ENCODE results near the gene PITX1.

Gene PITX1

GRCh38 chr5:135051399-135051798 is 17.4 kb upstream of the PITX1 start:
- H3K4me1 ChIP-seq (ENCODE audit: insufficient read depth, low read length) = no peaks in the 10 kb centered on the region
- H3K9me3 ChIP-seq (ENCODE audit: insufficient read depth, low read depth, low read length) = no peaks in the 10 kb centered on the region
- H3K4me3 ChIP-seq (ENCODE audit: low read length) = no peak overlapping the region
- no peak overlapping the region for H3K9ac ChIP-seq (ENCODE audit: low read depth, low read length)
- no peaks in the 10 kb centered on the region for H3K36me3 ChIP-seq (ENCODE audit: insufficient read depth, low read depth, low read length)
- no peak overlapping the region for H3K27ac ChIP-seq (ENCODE audit: low read length)
- peaks cover 98% of the 10 kb centered on the region for H3K27me3 ChIP-seq (ENCODE audit: insufficient read depth, low read length)

- no peak overlapping the region for H3K27ac ChIP-seq (ENCODE audit: low read length)
- no peaks in the 10 kb centered on the region for H3K4me1 ChIP-seq (ENCODE audit: insufficient read depth, low read length)
- peak overlapping the region; percentile 53 for H3K4me3 ChIP-seq (ENCODE audit: low read length)
- peaks cover 98% of the 10 kb centered on the region for H3K27me3 ChIP-seq (ENCODE audit: insufficient read depth, low read length)
- H3K9ac ChIP-seq (ENCODE audit: low read depth, low read length) = no peak overlapping the region
- H3K9me3 ChIP-seq (ENCODE audit: insufficient read depth, low read depth, low read length) = no peaks in the 10 kb centered on the region
- no peaks in the 10 kb centered on the region for H3K36me3 ChIP-seq (ENCODE audit: insufficient read depth, low read depth, low read length)
These were observed 16.3 kb upstream of the PITX1 start for GRCh38 chr5:135050244-135050767.

GRCh38 chr5:135048930-135049329 is 14.9 kb upstream of the PITX1 start:
- H3K27me3 ChIP-seq (ENCODE audit: insufficient read depth, low read length) = peaks cover 99% of the 10 kb centered on the region

GRCh38 chr5:135048286-135048685 is 14.3 kb upstream of the PITX1 start:
- Histone ChIP-seq H3K27ac (ENCODE audit: low read length) (no peak overlapping the region), H3K27me3 (ENCODE audit: insufficient read depth, low read length) (peaks cover 99% of the 10 kb centered on the region), H3K9ac (ENCODE audit: low read depth, low read length) (no peak overlapping the region), H3K36me3 (ENCODE audit: insufficient read depth, low read depth, low read length) (no peaks in the 10 kb centered on the region), H3K4me1 (ENCODE audit: insufficient read depth, low read length) (no peaks in the 10 kb centered on the region), H3K9me3 (ENCODE audit: insufficient read depth, low read depth, low read length) (no peaks in the 10 kb centered on the region), H3K4me3 (ENCODE audit: low read length) (no peak overlapping the region)

More at GRCh38 chr5:135048930-135049329, 14.9 kb upstream of the PITX1 start:
- Histone ChIP-seq H3K27ac (ENCODE audit: low read length) (no peak overlapping the region), H3K4me1 (ENCODE audit: insufficient read depth, low read length) (no peaks in the 10 kb centered on the region), H3K36me3 (ENCODE audit: insufficient read depth, low read depth, low read length) (no peaks in the 10 kb centered on the region), H3K9ac (ENCODE audit: low read depth, low read length) (no peak overlapping the region), H3K4me3 (ENCODE audit: low read length) (no peak overlapping the region), H3K9me3 (ENCODE audit: insufficient read depth, low read depth, low read length) (no peaks in the 10 kb centered on the region)

- no peaks in the 10 kb centered on the region for H3K36me3 ChIP-seq (ENCODE audit: insufficient read depth, low read depth, low read length)
- H3K9me3 ChIP-seq (ENCODE audit: insufficient read depth, low read depth, low read length) = no peaks in the 10 kb centered on the region
- H3K27ac ChIP-seq (ENCODE audit: low read length) = no peak overlapping the region
- no peaks in the 10 kb centered on the region for H3K4me1 ChIP-seq (ENCODE audit: insufficient read depth, low read length)
- no peak overlapping the region for H3K4me3 ChIP-seq (ENCODE audit: low read length)
- H3K9ac ChIP-seq (ENCODE audit: low read depth, low read length) = no peak overlapping the region
- H3K27me3 ChIP-seq (ENCODE audit: insufficient read depth, low read length) = peaks cover 99% of the 10 kb centered on the region
These were observed 13.3 kb upstream of the PITX1 start for GRCh38 chr5:135047347-135047695.

GRCh38 chr5:135046661-135047346 is 12.8 kb upstream of the PITX1 start:
- Histone ChIP-seq H3K27ac (ENCODE audit: low read length) (no peak overlapping the region), H3K9ac (ENCODE audit: low read depth, low read length) (no peak overlapping the region), H3K9me3 (ENCODE audit: insufficient read depth, low read depth, low read length) (no peaks in the 10 kb centered on the region), H3K4me1 (ENCODE audit: insufficient read depth, low read length) (no peaks in the 10 kb centered on the region), H3K4me3 (ENCODE audit: low read length) (no peak overlapping the region), H3K27me3 (ENCODE audit: insufficient read depth, low read length) (peaks cover 99% of the 10 kb centered on the region), H3K36me3 (ENCODE audit: insufficient read depth, low read depth, low read length) (no peaks in the 10 kb centered on the region)

GRCh38 chr5:135045488-135045887 is 11.5 kb upstream of the PITX1 start:
- Histone ChIP-seq H3K4me1 (ENCODE audit: insufficient read depth, low read length) (no peaks in the 10 kb centered on the region), H3K9ac (ENCODE audit: low read depth, low read length) (no peak overlapping the region), H3K4me3 (ENCODE audit: low read length) (no peak overlapping the region), H3K27me3 (ENCODE audit: insufficient read depth, low read length) (peaks cover 99% of the 10 kb centered on the region), H3K27ac (ENCODE audit: low read length) (no peak overlapping the region), H3K36me3 (ENCODE audit: insufficient read depth, low read depth, low read length) (no peaks in the 10 kb centered on the region), H3K9me3 (ENCODE audit: insufficient read depth, low read depth, low read length) (no peaks in the 10 kb centered on the region)

GRCh38 chr5:135042595-135042994 is 8.6 kb upstream of the PITX1 start:
- Histone ChIP-seq H3K27me3 (ENCODE audit: insufficient read depth, low read length) (peaks cover 99% of the 10 kb centered on the region), H3K4me3 (ENCODE audit: low read length) (no peak overlapping the region), H3K4me1 (ENCODE audit: insufficient read depth, low read length) (no peaks in the 10 kb centered on the region), H3K27ac (ENCODE audit: low read length) (no peak overlapping the region), H3K9me3 (ENCODE audit: insufficient read depth, low read depth, low read length) (peaks cover 7% of the 10 kb centered on the region; the same call in 1 of the 2 replicates), H3K36me3 (ENCODE audit: insufficient read depth, low read depth, low read length) (no peaks in the 10 kb centered on the region), H3K9ac (ENCODE audit: low read depth, low read length) (no peak overlapping the region)

- Histone ChIP-seq H3K4me3 (ENCODE audit: low read length) (no peak overlapping the region), H3K36me3 (ENCODE audit: insufficient read depth, low read depth, low read length) (no peaks in the 10 kb centered on the region), H3K4me1 (ENCODE audit: insufficient read depth, low read length) (no peaks in the 10 kb centered on the region), H3K9me3 (ENCODE audit: insufficient read depth, low read depth, low read length) (peaks cover 7% of the 10 kb centered on the region; the same call in 1 of the 2 replicates), H3K27ac (ENCODE audit: low read length) (no peak overlapping the region), H3K27me3 (ENCODE audit: insufficient read depth, low read length) (peaks cover 100% of the 10 kb centered on the region), H3K9ac (ENCODE audit: low read depth, low read length) (no peak overlapping the region)
These were observed 7.7 kb upstream of the PITX1 start for GRCh38 chr5:135041726-135042125.

- Histone ChIP-seq H3K27me3 (ENCODE audit: insufficient read depth, low read length) (peaks cover 100% of the 10 kb centered on the region), H3K4me1 (ENCODE audit: insufficient read depth, low read length) (no peaks in the 10 kb centered on the region), H3K9ac (ENCODE audit: low read depth, low read length) (no peak overlapping the region)
These were observed 7.1 kb upstream of the PITX1 start for GRCh38 chr5:135041145-135041587.

GRCh38 chr5:135040333-135041144 is 6.5 kb upstream of the PITX1 start:
- peak overlapping the region; percentile 40; the same call in 1 of the 2 replicates for H3K4me3 ChIP-seq (ENCODE audit: low read length)
- H3K36me3 ChIP-seq (ENCODE audit: insufficient read depth, low read depth, low read length) = no peaks in the 10 kb centered on the region
- H3K9me3 ChIP-seq (ENCODE audit: insufficient read depth, low read depth, low read length) = peaks cover 7% of the 10 kb centered on the region; the same call in 1 of the 2 replicates
- H3K9ac ChIP-seq (ENCODE audit: low read depth, low read length) = no peak overlapping the region
- no peaks in the 10 kb centered on the region for H3K4me1 ChIP-seq (ENCODE audit: insufficient read depth, low read length)
- peaks cover 100% of the 10 kb centered on the region for H3K27me3 ChIP-seq (ENCODE audit: insufficient read depth, low read length)
- no peak overlapping the region for H3K27ac ChIP-seq (ENCODE audit: low read length)

More at GRCh38 chr5:135041145-135041587, 7.1 kb upstream of the PITX1 start:
- Histone ChIP-seq H3K36me3 (ENCODE audit: insufficient read depth, low read depth, low read length) (no peaks in the 10 kb centered on the region), H3K9me3 (ENCODE audit: insufficient read depth, low read depth, low read length) (peaks cover 7% of the 10 kb centered on the region; the same call in 1 of the 2 replicates), H3K4me3 (ENCODE audit: low read length) (no peak overlapping the region; the same call in 1 of the 2 replicates), H3K27ac (ENCODE audit: low read length) (no peak overlapping the region)

- peaks cover 100% of the 10 kb centered on the region for H3K27me3 ChIP-seq (ENCODE audit: insufficient read depth, low read length)
- no peaks in the 10 kb centered on the region for H3K36me3 ChIP-seq (ENCODE audit: insufficient read depth, low read depth, low read length)
- H3K4me1 ChIP-seq (ENCODE audit: insufficient read depth, low read length) = no peaks in the 10 kb centered on the region
- peak overlapping the region; percentile 40; the same call in 1 of the 2 replicates for H3K4me3 ChIP-seq (ENCODE audit: low read length)
- H3K9me3 ChIP-seq (ENCODE audit: insufficient read depth, low read depth, low read length) = peaks cover 7% of the 10 kb centered on the region; the same call in 1 of the 2 replicates
- H3K9ac ChIP-seq (ENCODE audit: low read depth, low read length) = no peak overlapping the region
- no peak overlapping the region for H3K27ac ChIP-seq (ENCODE audit: low read length)
These were observed 6.0 kb upstream of the PITX1 start for GRCh38 chr5:135040034-135040332.

Measured in iPS-20b (cell line).